T-cell (primary cell): ENCODE results near the gene TMIGD1. TPM values are rescaled to one million over a fixed set of nuclear protein-coding genes. Genes with fewer than 3 reads are reported as not detected.

Experiments used
- ATAC-seq, 4 experiments: fragments of 200-7000 bp in 3 of 4; fragments of 150-1000 bp in 1 of 4; cut with Tn5 transposase; replicated peaks in 1 of 4; 1 replicate in 3 of 4; 2 replicates in 1 of 4; pipeline ENCODE4 v1.10.0; 2021; ENCODE audit warnings: moderate library complexity in 3 of 4, mild to moderate bottlenecking in 2 of 4, moderate number of reproducible peaks in 1 of 4
- CTCF ChIA-PET, 2 donors: fragments of 300-600 bp; sonication (Branson Sonifier 250); formaldehyde crosslinking; loops; one replicate each; lab custom pipeline; 2022; ENCODE audit warnings: antibody characterized with exemption in 2 of 2; lab: Charles Lee
- POLR2A ChIA-PET, 2 donors: fragments of 300-600 bp; sonication (Branson Sonifier 250); formaldehyde crosslinking; loops; one replicate each; lab custom pipeline; 2022; ENCODE audit warnings: antibody characterized with exemption in 2 of 2; lab: Charles Lee
- DNase-seq, 35 experiments: peaks; one replicate each; pipeline versions ENCODE4 v3.0.0 to v3.0.0-alpha.2; 2013 to 2023
- H3K27ac ChIP-seq: one replicate; pipeline ENCODE4 v1.5.1; 2013; ENCODE audit warnings: low read length
- H3K27me3 ChIP-seq, 2 experiments: replicated peaks in 1 of 2; 1 replicate in 1 of 2; 2 replicates in 1 of 2; pipeline versions ENCODE4 v1.6.1 to v1.7.0; 2013; ENCODE audit warnings: low read length in 1 of 2, mixed read lengths in 1 of 2; ENCODE audit not compliant: control insufficient read depth in 2 of 2, insufficient read depth in 2 of 2; ENCODE audit errors: extremely low read depth in 1 of 2
- H3K36me3 ChIP-seq, 2 donors: 1 replicate in 1 of 2; 2 replicates in 1 of 2; pipeline versions ENCODE4 v1.6.1 to v1.7.0; 2013; ENCODE audit warnings: low read length in 1 of 2; ENCODE audit not compliant: control insufficient read depth in 2 of 2, insufficient read depth in 1 of 2; ENCODE audit errors: extremely low read depth in 1 of 2
- H3K4me1 ChIP-seq, 2 experiments: 1 replicate in 1 of 2; 2 replicates in 1 of 2; pipeline versions ENCODE4 v1.6.1 to v1.7.0; 2013; ENCODE audit warnings: low read length in 2 of 2, mixed read lengths in 1 of 2; ENCODE audit not compliant: insufficient read depth in 2 of 2, control insufficient read depth in 1 of 2; ENCODE audit errors: extremely low read depth in 1 of 2
- H3K4me3 ChIP-seq, 2 donors: 1 replicate in 1 of 2; 2 replicates in 1 of 2; pipeline versions ENCODE4 v1.5.1 to v1.7.0; 2013; ENCODE audit warnings: mild to moderate bottlenecking in 2 of 2, low read length in 1 of 2, moderate library complexity in 1 of 2; ENCODE audit not compliant: control insufficient read depth in 1 of 2; ENCODE audit errors: extremely low read depth in 1 of 2
- H3K9me3 ChIP-seq: 2 replicates; pipeline ENCODE4 v1.7.0; 2013
- H3K27ac Mint-ChIP-seq, 2 donors: one replicate each; pipeline ENCODE4 v1.8.0; 2020 to 2021; ENCODE audit warnings: mild to moderate bottlenecking in 2 of 2, mixed read lengths in 2 of 2
- H3K27me3 Mint-ChIP-seq, 2 donors: one replicate each; pipeline ENCODE4 v1.8.0; 2021 to 2022; ENCODE audit warnings: mixed read lengths in 2 of 2
- H3K36me3 Mint-ChIP-seq: one replicate; pipeline ENCODE4 v1.8.0; 2021; ENCODE audit warnings: mixed read lengths
- H3K4me1 Mint-ChIP-seq, 3 donors: one replicate each; pipeline ENCODE4 v1.8.0; 2020 to 2022; ENCODE audit warnings: mixed read lengths in 3 of 3, mild to moderate bottlenecking in 1 of 3
- H3K4me3 Mint-ChIP-seq, 3 donors: one replicate each; pipeline ENCODE4 v1.8.0; 2020 to 2022; ENCODE audit warnings: mild to moderate bottlenecking in 3 of 3, mixed read lengths in 3 of 3, moderate library complexity in 3 of 3
- H3K9me3 Mint-ChIP-seq, 3 donors: one replicate each; pipeline ENCODE4 v1.8.0; 2020 to 2022; ENCODE audit warnings: mixed read lengths in 3 of 3
- WGBS: methylation state at CpG from one replicate; pipeline ENCODE4 v1.1.5; 2013; ENCODE audit warnings: missing lambda C conversion rate; ENCODE audit not compliant: insufficient coverage; 5-methylcytosine and 5-hydroxymethylcytosine counted together
- total RNA-seq, 35 experiments: library from RNA in 6 of 35; stranded (reverse) in 6 of 35; fragments of 120-200 nt in 1 of 35; gene quantifications; one replicate each; pipeline versions ENCODE4 v1.2.1 to v1.2.4 and lab custom pipeline; 2013 to 2026

Gene TMIGD1
- total RNA-seq, 5 donors from 2014 or later (not counting 1 experiment from before 2014, with no cell fraction given) = not detected

DNA sequence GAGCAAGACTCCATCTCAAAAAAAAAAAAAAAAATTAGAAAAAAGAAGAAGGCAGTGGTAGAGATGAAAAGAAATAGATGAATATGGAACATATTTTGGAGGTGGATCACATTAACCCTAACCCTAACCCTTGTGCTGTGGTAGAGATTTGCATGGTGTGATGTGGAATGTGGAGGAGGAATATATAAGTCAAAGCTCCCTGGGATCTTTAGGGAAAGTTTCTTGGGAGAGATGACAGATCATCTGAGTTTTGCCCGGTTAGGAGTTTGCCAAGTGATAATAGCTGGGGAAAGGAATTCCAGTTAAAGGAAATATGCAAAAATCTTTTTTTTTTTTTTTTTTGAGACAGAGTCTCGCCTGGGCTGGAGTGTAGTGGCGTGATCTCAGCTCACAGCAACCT, 29.1 kb downstream of the TMIGD1 start:
- H3K4me3 ChIP-seq = no peak overlapping the region
- Mint-ChIP-seq H3K27me3 (no peaks in the 10 kb centered on the region), H3K36me3 (peaks cover 3% of the 10 kb centered on the region), H3K27ac (no peak overlapping the region), H3K4me3 (no peak overlapping the region), H3K9me3 (peaks cover 0 to 4% (median 0%) of the 10 kb centered on the region in 3 donors), H3K4me1 (peaks cover 0 to 15% (median 0%) of the 10 kb centered on the region in 3 donors)
- H3K27me3 ChIP-seq = peaks cover 0 to 6% of the 10 kb centered on the region in 2 experiments
- POLR2A ChIA-PET = interaction anchor here in 1 of 2 donors (0.6 kb wide), 1 partner anchor 172 kb away, joined by 6 read pairs; no protein-coding TSS in a partner anchor
- no peak for ATAC-seq
- no peak for DNase-seq
- no peaks in the 10 kb centered on the region for H3K36me3 ChIP-seq
- no peaks in the 10 kb centered on the region for H3K4me1 ChIP-seq
- H3K27ac ChIP-seq = no peak overlapping the region
- no peaks in the 10 kb centered on the region for H3K9me3 ChIP-seq
- CTCF ChIA-PET = interaction anchor here in 1 of 2 donors (0.6 to 0.7 kb wide), 3 partner anchors 40 to 397 kb away, joined by 3 to 4 read pairs (median 4); no protein-coding TSS in a partner anchor
- 83% methylated on average over 1 of the region's 3 CpGs for WGBS

DNA sequence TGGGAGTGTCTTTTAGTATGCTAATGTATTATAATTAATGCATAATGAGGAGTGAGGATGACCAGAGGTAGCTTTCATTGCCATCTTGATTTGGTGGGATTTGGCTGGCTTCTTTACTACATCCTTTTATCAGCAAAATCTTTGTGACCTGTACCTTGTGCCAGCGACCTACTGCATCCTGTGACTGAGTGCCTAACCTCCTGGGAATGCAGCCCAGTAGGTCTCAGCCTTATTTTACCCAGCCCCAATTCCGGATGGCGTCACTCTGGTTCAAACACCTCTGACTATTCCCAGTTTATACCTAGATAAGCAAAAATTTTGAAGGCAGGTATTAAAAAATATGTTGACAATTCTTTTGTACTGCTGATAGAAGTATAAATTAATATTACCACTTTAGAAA, 31.6 kb downstream of the TMIGD1 start:
- Histone ChIP-seq H3K27me3 (peaks cover 0 to 3% of the 10 kb centered on the region in 2 experiments), H3K27ac (no peak overlapping the region), H3K9me3 (no peaks in the 10 kb centered on the region), H3K4me1 (no peaks in the 10 kb centered on the region), H3K36me3 (no peaks in the 10 kb centered on the region), H3K4me3 (no peak overlapping the region)
- ATAC-seq (no peak), DNase-seq (no peak)
- Mint-ChIP-seq H3K9me3 (peaks cover 0 to 4% (median 0%) of the 10 kb centered on the region in 3 donors), H3K4me3 (no peak overlapping the region), H3K27ac (no peak overlapping the region), H3K36me3 (peaks cover 3% of the 10 kb centered on the region), H3K4me1 (peaks cover 0 to 18% (median 2%) of the 10 kb centered on the region in 3 donors), H3K27me3 (no peaks in the 10 kb centered on the region)
- WGBS = no CpG with 5 or more reads among the region's 3 CpGs
- POLR2A ChIA-PET = no interaction called here
- CTCF ChIA-PET = interaction anchor here in 1 of 2 donors (1.4 kb wide), 1 partner anchor 24 kb away, joined by 3 read pairs; no protein-coding TSS in a partner anchor

DNA sequence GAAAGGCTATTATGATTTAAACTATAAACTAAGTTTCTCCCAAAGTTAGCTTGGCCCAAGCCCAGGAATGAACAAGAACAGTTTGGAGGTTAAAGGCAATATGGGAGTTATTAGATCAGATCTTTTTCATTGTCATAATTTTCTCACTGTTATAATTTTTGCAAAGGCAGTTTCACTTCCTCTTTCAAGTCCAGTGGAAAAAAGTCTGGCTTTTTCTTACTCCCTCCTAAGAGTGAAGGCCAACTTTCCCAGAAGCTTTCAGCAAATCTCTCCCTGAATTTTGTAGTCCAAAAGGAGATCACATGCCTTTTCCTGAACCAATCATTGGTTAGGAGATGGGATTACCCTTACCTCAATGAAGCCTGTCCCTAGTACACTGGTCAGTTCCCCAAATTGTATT, 33.0 kb downstream of the TMIGD1 start:
- Histone ChIP-seq H3K36me3 (no peaks in the 10 kb centered on the region), H3K4me3 (no peak overlapping the region), H3K27ac (no peak overlapping the region), H3K9me3 (no peaks in the 10 kb centered on the region), H3K27me3 (peaks cover 0 to 3% of the 10 kb centered on the region in 2 experiments), H3K4me1 (no peaks in the 10 kb centered on the region)
- Mint-ChIP-seq H3K36me3 (peaks cover 3% of the 10 kb centered on the region), H3K9me3 (peaks cover 0 to 4% (median 0%) of the 10 kb centered on the region in 3 donors), H3K4me3 (no peak overlapping the region), H3K4me1 (peaks cover 0 to 18% (median 2%) of the 10 kb centered on the region in 3 donors), H3K27ac (no peak overlapping the region), H3K27me3 (no peaks in the 10 kb centered on the region)
- ATAC-seq (no peak), DNase-seq (no peak)
- ChIA-PET CTCF (no interaction called here), POLR2A (no interaction called here)

DNA sequence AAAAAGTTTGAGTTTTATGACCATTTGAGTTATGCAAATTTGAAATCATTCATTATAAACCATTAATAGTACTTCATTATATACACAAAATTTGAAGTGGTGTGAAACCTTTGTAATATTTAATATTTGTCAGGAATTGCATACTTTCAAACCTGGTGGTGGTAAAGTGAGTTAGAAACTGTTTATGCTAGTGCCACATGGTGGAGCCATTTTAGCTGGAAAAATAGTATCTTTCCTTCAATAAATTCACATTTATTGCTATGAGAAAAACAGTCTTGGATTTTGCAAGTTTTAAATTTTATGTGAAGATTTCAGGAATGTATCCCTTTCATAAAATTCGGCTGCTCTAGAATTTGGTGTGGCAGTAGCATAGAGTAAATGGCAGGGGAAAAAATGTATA, 34.9 kb downstream of the TMIGD1 start:
- CTCF ChIA-PET = interaction anchor here in 1 of 2 donors (1.3 kb wide), 1 partner anchor 37 kb away, joined by 7 read pairs; no protein-coding TSS in a partner anchor
- H3K27ac Mint-ChIP-seq = no peak overlapping the region
- H3K9me3 ChIP-seq = no peaks in the 10 kb centered on the region

DNA sequence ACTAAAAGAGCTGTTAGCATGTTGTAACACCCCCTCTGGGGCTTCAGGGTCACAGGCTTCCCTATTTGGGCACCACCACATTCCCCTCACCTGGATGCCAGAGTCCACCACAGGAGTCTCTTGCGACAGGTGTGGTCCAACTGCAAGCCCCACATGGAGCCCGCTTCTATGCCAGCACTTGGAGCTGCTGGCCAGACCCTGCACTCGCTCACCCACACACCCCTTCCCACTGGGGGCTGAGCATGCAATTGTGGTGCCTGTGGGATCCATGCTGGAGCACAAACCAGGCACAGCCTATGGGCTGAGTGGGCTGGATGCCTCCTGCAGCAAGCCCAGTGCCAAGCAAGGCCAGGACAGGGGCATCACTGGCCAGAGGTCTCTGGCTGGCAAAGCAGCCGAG, 36.1 kb downstream of the TMIGD1 start:
- H3K27ac Mint-ChIP-seq = no peak overlapping the region
- H3K9me3 Mint-ChIP-seq = peaks cover 0 to 4% (median 0%) of the 10 kb centered on the region in 3 donors
- H3K36me3 Mint-ChIP-seq = peaks cover 3% of the 10 kb centered on the region
- H3K4me3 Mint-ChIP-seq = no peak overlapping the region
- Histone ChIP-seq H3K9me3 (no peaks in the 10 kb centered on the region), H3K27me3 (no peaks in the 10 kb centered on the region), H3K4me3 (no peak overlapping the region), H3K4me1 (no peaks in the 10 kb centered on the region), H3K27ac (no peak overlapping the region), H3K36me3 (no peaks in the 10 kb centered on the region)
- 96% methylated on average over 3 of the region's 4 CpGs for WGBS
- ATAC-seq (no peak), DNase-seq (no peak)
- ChIA-PET POLR2A (no interaction called here), CTCF (no interaction called here)
- peaks cover 0 to 18% (median 2%) of the 10 kb centered on the region in 3 donors for H3K4me1 Mint-ChIP-seq
- H3K27me3 Mint-ChIP-seq = no peaks in the 10 kb centered on the region

More for the DNA sequence above, 34.9 kb downstream of the TMIGD1 start:
- Histone ChIP-seq H3K36me3 (no peaks in the 10 kb centered on the region), H3K27me3 (no peaks in the 10 kb centered on the region), H3K27ac (no peak overlapping the region), H3K4me3 (no peak overlapping the region), H3K4me1 (no peaks in the 10 kb centered on the region)
- Mint-ChIP-seq H3K9me3 (peaks cover 0 to 4% (median 0%) of the 10 kb centered on the region in 3 donors), H3K27me3 (no peaks in the 10 kb centered on the region), H3K36me3 (peaks cover 3% of the 10 kb centered on the region), H3K4me1 (peaks cover 0 to 17% (median 2%) of the 10 kb centered on the region in 3 donors), H3K4me3 (no peak overlapping the region)
- DNase-seq = peak in 1 of 35 experiments; percentile 18
- POLR2A ChIA-PET = no interaction called here
- WGBS = 71% methylated on average over 1 of the region's 1 CpG
- no peak for ATAC-seq

DNA sequence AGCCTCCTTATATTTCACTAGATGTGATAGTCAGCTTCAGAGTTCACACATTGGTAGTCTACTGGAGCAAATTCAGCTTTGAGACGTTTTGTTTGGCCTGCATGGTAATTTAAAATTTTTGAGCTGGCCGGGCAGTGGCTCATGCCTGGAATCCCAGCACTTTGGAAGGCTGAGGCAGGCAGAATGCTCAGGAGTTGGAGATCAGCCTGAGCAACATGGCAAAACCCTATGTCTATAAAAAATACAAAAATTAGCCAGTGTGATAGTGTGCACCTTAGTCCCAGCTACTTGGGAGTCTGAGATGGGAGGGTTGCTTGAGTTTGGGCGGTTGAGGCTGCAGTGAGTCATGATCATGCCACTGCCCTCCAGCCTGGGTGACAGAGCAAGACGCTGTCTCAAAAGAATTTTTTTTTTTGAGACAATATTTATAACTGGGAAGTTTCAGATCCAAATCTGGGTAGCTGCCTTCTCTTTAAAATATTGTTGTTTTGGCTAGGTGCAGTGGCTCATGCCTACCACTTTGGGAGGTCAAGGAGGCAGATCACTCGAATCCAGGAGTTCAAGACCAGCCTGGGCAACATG, 37.3 kb downstream of the TMIGD1 start:
- Mint-ChIP-seq H3K27ac (no peak overlapping the region), H3K4me3 (no peak overlapping the region), H3K27me3 (no peaks in the 10 kb centered on the region), H3K4me1 (peaks cover 0 to 22% (median 7%) of the 10 kb centered on the region in 3 donors), H3K36me3 (peaks cover 3% of the 10 kb centered on the region), H3K9me3 (peaks cover 0 to 4% (median 0%) of the 10 kb centered on the region in 3 donors)
- no peak for ATAC-seq
- H3K4me3 ChIP-seq = no peak overlapping the region
- ChIA-PET CTCF (interaction anchor here in 1 of 2 donors (0.7 kb wide), 2 partner anchors 34 to 66 kb away, joined by 4 read pairs; no protein-coding TSS in a partner anchor), POLR2A (no interaction called here)
- no peak overlapping the region for H3K27ac ChIP-seq
- H3K9me3 ChIP-seq = no peaks in the 10 kb centered on the region
- H3K36me3 ChIP-seq = no peaks in the 10 kb centered on the region
- 67% methylated on average over 3 of the region's 5 CpGs for WGBS
- peaks cover 0 to 5% of the 10 kb centered on the region in 2 experiments for H3K4me1 ChIP-seq
- no peak for DNase-seq
- no peaks in the 10 kb centered on the region for H3K27me3 ChIP-seq
